Lung (tissue), 12 donors: ENCODE measurements around the gene IFT122. TPM values are rescaled to one million over a fixed set of nuclear protein-coding genes. Genes with fewer than 3 reads are reported as not detected.

ENCODE experiments used
- ATAC-seq: fragments of 200-7000 bp; cut with Tn5 transposase; one replicate; pipeline ENCODE4 v1.9.1; 2020; ENCODE audit warnings: moderate number of reproducible peaks; ENCODE audit not compliant: insufficient read depth, low FRiP score
- DNase-seq, 3 donors: peaks; one replicate each; pipeline ENCODE4 v3.0.0-alpha.2; 2013 to 2017
- H3K27ac ChIP-seq, 2 donors: one replicate each; pipeline ENCODE4 v1.5.1; 2013; ENCODE audit warnings: mild to moderate bottlenecking in 2 of 2, moderate library complexity in 2 of 2, control low read depth in 1 of 2, inconsistent platforms in 1 of 2, low read depth in 1 of 2, low read length in 1 of 2
- H3K27me3 ChIP-seq, 3 donors: one replicate each; pipeline ENCODE4 v1.5.1; 2013; ENCODE audit warnings: low read length in 2 of 3; ENCODE audit not compliant: control insufficient read depth in 3 of 3, insufficient read depth in 3 of 3
- H3K36me3 ChIP-seq, 4 donors: one replicate each; pipeline ENCODE4 v1.5.1; 2013; ENCODE audit warnings: low read length in 4 of 4, mild to moderate bottlenecking in 1 of 4, moderate library complexity in 1 of 4; ENCODE audit not compliant: control insufficient read depth in 4 of 4, insufficient read depth in 4 of 4
- H3K4me1 ChIP-seq, 5 donors: one replicate each; pipeline ENCODE4 v1.5.1; 2013; ENCODE audit warnings: low read length in 5 of 5, mild to moderate bottlenecking in 2 of 5, moderate library complexity in 1 of 5; ENCODE audit not compliant: control insufficient read depth in 5 of 5, insufficient read depth in 5 of 5
- H3K4me3 ChIP-seq: one replicate; pipeline ENCODE4 v1.5.1; 2013; ENCODE audit warnings: mild to moderate bottlenecking, control low read depth, moderate library complexity
- H3K9ac ChIP-seq, 2 donors: one replicate each; pipeline ENCODE4 v1.5.1; 2013; ENCODE audit warnings: low read length in 2 of 2, control low read depth in 1 of 2; ENCODE audit not compliant: insufficient read depth in 1 of 2
- H3K9me3 ChIP-seq, 4 donors: one replicate each; pipeline ENCODE4 v1.5.1; 2013; ENCODE audit warnings: low read length in 3 of 4, mild to moderate bottlenecking in 1 of 4, moderate library complexity in 1 of 4; ENCODE audit not compliant: control insufficient read depth in 4 of 4, insufficient read depth in 3 of 4
- CTCF ChIP-seq: IDR thresholded peaks from 2 replicates; pipeline ENCODE4 v1.5.1; 2012; ENCODE audit warnings: mild to moderate bottlenecking; ENCODE audit errors: control extremely low read depth, extremely low read depth
- WGBS, 2 donors: extraction: QIAGEN DNeasy Blood & Tissue Kit; methylation state at CpG; one replicate each; pipeline ENCODE4 v1.1.7; 2013; 5-methylcytosine and 5-hydroxymethylcytosine counted together
- polyA plus RNA-seq, 2 donors: library from polyadenylated mRNA; stranded (reverse); fragments of 200-250 nt; gene quantifications; one replicate each; pipeline ENCODE4 v1.2.1, GENCODE V29; 2013
- total RNA-seq, 2 donors: library from RNA; depleted of rRNA in 1 of 2; stranded (reverse); fragments of >200 nt in 1 of 2; gene quantifications; one replicate each; pipeline ENCODE4 v1.2.1, GENCODE V29; 2014 to 2021
- donor health status: control.
- donor health status: control.
- donor health status: Bipolar disorder and iron deficiency.
- donor health status: healthy.
- donor health status: DM: yes; HTN: yes; CAD: no.

Gene IFT122
- total and polyA plus RNA-seq, 4 donors = 11.0 to 65.7 (median 31.7) TPM

- Histone ChIP-seq H3K4me3 (no peak overlapping the region), H3K36me3 (no peaks in the 10 kb centered on the region), H3K27me3 (no peaks in the 10 kb centered on the region), H3K9me3 (no peaks in the 10 kb centered on the region), H3K4me1 (peaks cover 0 to 17% (median 7%) of the 10 kb centered on the region in 5 donors), H3K27ac (no peak overlapping the region), H3K9ac (no peak overlapping the region)
- no peak for DNase-seq
- no peak for TF ChIP-seq CTCF
- WGBS, 2 donors = 68 to 82% methylated on average over 12 of the region's 12 CpGs
- peak; percentile 21 for ATAC-seq
Observed at GRCh38 chr3:129526121-129526900, 86.3 kb downstream of the IFT122 start.

GRCh38 chr3:129527262-129527661, 87.2 kb downstream of the IFT122 start:
- no peak for TF ChIP-seq CTCF
- Histone ChIP-seq H3K4me1 (peaks cover 0 to 17% (median 7%) of the 10 kb centered on the region in 5 donors), H3K9me3 (no peaks in the 10 kb centered on the region), H3K36me3 (no peaks in the 10 kb centered on the region), H3K27ac (no peak overlapping the region), H3K27me3 (no peaks in the 10 kb centered on the region), H3K4me3 (no peak overlapping the region), H3K9ac (no peak overlapping the region)
- DNase-seq = no peak
- ATAC-seq = no peak
- 93 to 98% methylated on average over 11 of the region's 11 CpGs for WGBS, 2 donors

GRCh38 chr3:129528589-129529100, 88.6 kb downstream of the IFT122 start, which contains the start of gene RHO:
RHO (plus strand) TSS chr3:129528639; CDS start chr3:129528734, 95 bp downstream.
- Histone ChIP-seq H3K9ac (no peak within 1 kb of the TSS), H3K27me3 (no peaks in the 10 kb centered on the region), H3K9me3 (no peaks in the 10 kb centered on the region), H3K27ac (no peak within 1 kb of the TSS), H3K4me1 (peaks cover 0 to 17% (median 7%) of the 10 kb centered on the region in 5 donors), H3K4me3 (no peak within 1 kb of the TSS), H3K36me3 (no peaks in the 10 kb centered on the region)
- ATAC-seq (no peak), DNase-seq (no peak)
- 89 to 91% methylated on average over 18 of the region's 18 CpGs for WGBS, 2 donors
- TF ChIP-seq CTCF = no peak
